ENCODE results near the gene RAB3A.
A peak's percentile ranks its signal among the peaks of the same experiment; 100 is the strongest.

RAB3A gene

DNA sequence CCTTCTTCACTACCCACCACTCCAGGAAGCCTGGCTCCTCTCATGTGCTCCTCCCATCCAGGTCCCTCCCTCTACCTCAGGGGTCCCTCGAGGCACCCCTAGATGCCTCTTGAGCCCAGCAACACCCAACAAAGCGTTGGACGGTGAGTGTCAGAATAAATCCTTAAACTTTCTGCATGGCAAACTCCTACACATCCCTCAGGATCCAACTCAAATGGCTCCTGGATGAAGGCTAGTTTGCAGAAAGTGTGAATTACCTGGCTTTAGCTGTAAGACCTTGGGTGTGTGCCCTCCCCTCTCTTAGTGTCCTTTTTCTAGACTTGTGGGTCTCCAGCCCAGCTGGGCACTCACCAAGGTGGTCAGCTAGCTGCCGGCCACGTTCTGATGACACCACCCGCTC lies 5.5 kb downstream of the RAB3A start:
- Histone ChIP-seq H4K5ac (ENCODE audit: low read length) (no peak overlapping the region), H3K9ac (ENCODE audit: low read length) (no peak overlapping the region), H2BK5ac (ENCODE audit: low read length) (no peak overlapping the region), H3K23ac (ENCODE audit: low read length) (no peak overlapping the region), H3K4me3 (ENCODE audit: low read length) (no peak overlapping the region), H3K79me2 (ENCODE audit: control insufficient read depth, insufficient read depth, low read length) (peaks cover 2% of the 10 kb centered on the region), H3K27ac (ENCODE audit: low read depth, low read length) (no peak overlapping the region), H3K4me2 (ENCODE audit: low read length) (no peak overlapping the region), H2BK15ac (replicated peaks; ENCODE audit: low read depth) (no peak overlapping the region), H3K4me1 (ENCODE audit: control insufficient read depth, low read depth, low read length) (peaks cover 8% of the 10 kb centered on the region), H2AK5ac (ENCODE audit: low read length) (no peak overlapping the region), H3K79me1 (ENCODE audit: low read length) (peaks cover 7% of the 10 kb centered on the region), H4K8ac (ENCODE audit: low read depth, low read length) (no peak overlapping the region), H3K4ac (ENCODE audit: low read depth, low read length) (no peak overlapping the region), H3K56ac (ENCODE audit: low read length) (no peak overlapping the region), H3K36me3 (ENCODE audit: control insufficient read depth, insufficient read depth, low read length) (peaks cover 4% of the 10 kb centered on the region), H3K18ac (ENCODE audit: low read length) (no peak overlapping the region), H3K27me3 (ENCODE audit: insufficient read depth, low read length, poor library complexity) (no peaks in the 10 kb centered on the region), H2BK120ac (ENCODE audit: low read depth, low read length) (no peak overlapping the region)
- no peak for DNase-seq
- WGBS (ENCODE audit: extremely low coverage, insufficient coverage, low lambda C conversion rate) = no CpG with 5 or more reads among the region's 6 CpGs

DNA sequence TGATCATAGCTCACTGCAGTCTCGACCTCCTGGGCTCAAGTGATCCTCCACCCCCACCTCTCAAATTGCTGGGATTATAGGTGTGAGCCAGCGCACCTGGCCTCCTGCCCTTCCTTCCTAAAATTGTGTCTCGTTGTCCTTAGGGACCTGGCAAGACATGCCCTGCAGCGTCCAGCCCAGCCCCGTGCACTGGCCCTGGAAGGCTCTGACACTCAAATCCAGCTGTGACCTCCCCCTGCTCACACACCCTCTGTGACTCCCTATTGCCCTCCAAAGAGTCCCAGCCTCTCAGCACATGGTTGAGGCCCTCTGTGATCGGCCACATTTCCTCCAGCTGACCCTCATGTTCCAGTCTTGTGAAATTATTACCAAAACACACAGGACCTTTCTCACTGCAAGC lies 5.9 kb downstream of the RAB3A start:
- H3K4me3 ChIP-seq (ENCODE audit: low read length) = no peak overlapping the region
- no peak overlapping the region for H3K4ac ChIP-seq (ENCODE audit: low read depth, low read length)
- H2AK5ac ChIP-seq (ENCODE audit: low read length) = no peak overlapping the region
- H3K18ac ChIP-seq (ENCODE audit: low read length) = no peak overlapping the region
- no peak overlapping the region for H2BK15ac ChIP-seq (replicated peaks; ENCODE audit: low read depth)
- H4K5ac ChIP-seq (ENCODE audit: low read length) = no peak overlapping the region
- H3K4me1 ChIP-seq (ENCODE audit: control insufficient read depth, low read depth, low read length) = peaks cover 5% of the 10 kb centered on the region
- H3K79me2 ChIP-seq (ENCODE audit: control insufficient read depth, insufficient read depth, low read length) = peaks cover 2% of the 10 kb centered on the region
- no peak overlapping the region for H4K8ac ChIP-seq (ENCODE audit: low read depth, low read length)
- no CpG with 5 or more reads among the region's 6 CpGs for WGBS (ENCODE audit: extremely low coverage, insufficient coverage, low lambda C conversion rate)
- H3K56ac ChIP-seq (ENCODE audit: low read length) = no peak overlapping the region
- H3K79me1 ChIP-seq (ENCODE audit: low read length) = peaks cover 7% of the 10 kb centered on the region
- H3K36me3 ChIP-seq (ENCODE audit: control insufficient read depth, insufficient read depth, low read length) = peaks cover 4% of the 10 kb centered on the region
- no peak overlapping the region for H3K27ac ChIP-seq (ENCODE audit: low read depth, low read length)
- no peak overlapping the region for H3K9ac ChIP-seq (ENCODE audit: low read length)
- no peak overlapping the region for H2BK5ac ChIP-seq (ENCODE audit: low read length)
- no peaks in the 10 kb centered on the region for H3K27me3 ChIP-seq (ENCODE audit: insufficient read depth, low read length, poor library complexity)
- no peak overlapping the region for H3K23ac ChIP-seq (ENCODE audit: low read length)
- no peak overlapping the region for H3K4me2 ChIP-seq (ENCODE audit: low read length)
- no peak for DNase-seq
- no peak overlapping the region for H2BK120ac ChIP-seq (ENCODE audit: low read depth, low read length)

DNA sequence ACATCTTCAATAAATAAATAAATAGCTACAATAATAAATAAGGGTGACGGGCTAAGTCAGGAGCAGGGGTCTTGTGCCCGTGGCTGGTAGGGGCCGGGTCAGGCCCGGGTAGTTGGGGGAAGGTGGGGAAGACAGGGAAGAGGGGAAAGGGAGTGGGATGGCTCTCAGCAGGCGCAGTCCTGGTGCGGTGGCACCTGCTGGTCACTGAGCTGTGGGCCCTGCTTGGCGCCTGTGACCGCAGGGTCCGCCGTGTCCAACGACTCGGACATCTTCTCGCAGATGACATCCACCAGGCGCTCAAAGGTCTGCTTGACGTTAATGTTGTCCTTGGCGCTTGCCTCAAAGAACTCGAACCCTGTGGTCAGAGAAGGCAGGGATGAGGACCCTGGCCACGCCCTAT lies 6.5 kb downstream of the RAB3A start:
- H3K79me1 ChIP-seq (ENCODE audit: low read length) = peaks cover 7% of the 10 kb centered on the region
- no peaks in the 10 kb centered on the region for H3K27me3 ChIP-seq (ENCODE audit: insufficient read depth, low read length, poor library complexity)
- H3K4me3 ChIP-seq (ENCODE audit: low read length) = no peak overlapping the region
- no peak overlapping the region for H3K56ac ChIP-seq (ENCODE audit: low read length)
- H3K4me1 ChIP-seq (ENCODE audit: control insufficient read depth, low read depth, low read length) = peaks cover 5% of the 10 kb centered on the region
- peaks cover 4% of the 10 kb centered on the region for H3K36me3 ChIP-seq (ENCODE audit: control insufficient read depth, insufficient read depth, low read length)
- H3K18ac ChIP-seq (ENCODE audit: low read length) = no peak overlapping the region
- no peak overlapping the region for H2BK5ac ChIP-seq (ENCODE audit: low read length)
- H4K8ac ChIP-seq (ENCODE audit: low read depth, low read length) = no peak overlapping the region
- no peak overlapping the region for H2BK120ac ChIP-seq (ENCODE audit: low read depth, low read length)
- WGBS (ENCODE audit: extremely low coverage, insufficient coverage, low lambda C conversion rate) = no CpG with 5 or more reads among the region's 18 CpGs
- H3K27ac ChIP-seq (ENCODE audit: low read depth, low read length) = no peak overlapping the region
- H3K4ac ChIP-seq (ENCODE audit: low read depth, low read length) = no peak overlapping the region
- no peak overlapping the region for H3K23ac ChIP-seq (ENCODE audit: low read length)
- peaks cover 2% of the 10 kb centered on the region for H3K79me2 ChIP-seq (ENCODE audit: control insufficient read depth, insufficient read depth, low read length)
- no peak overlapping the region for H4K5ac ChIP-seq (ENCODE audit: low read length)
- no peak overlapping the region for H2BK15ac ChIP-seq (replicated peaks; ENCODE audit: low read depth)
- H3K9ac ChIP-seq (ENCODE audit: low read length) = no peak overlapping the region
- no peak overlapping the region for H2AK5ac ChIP-seq (ENCODE audit: low read length)
- DNase-seq = no peak
- no peak overlapping the region for H3K4me2 ChIP-seq (ENCODE audit: low read length)

DNA sequence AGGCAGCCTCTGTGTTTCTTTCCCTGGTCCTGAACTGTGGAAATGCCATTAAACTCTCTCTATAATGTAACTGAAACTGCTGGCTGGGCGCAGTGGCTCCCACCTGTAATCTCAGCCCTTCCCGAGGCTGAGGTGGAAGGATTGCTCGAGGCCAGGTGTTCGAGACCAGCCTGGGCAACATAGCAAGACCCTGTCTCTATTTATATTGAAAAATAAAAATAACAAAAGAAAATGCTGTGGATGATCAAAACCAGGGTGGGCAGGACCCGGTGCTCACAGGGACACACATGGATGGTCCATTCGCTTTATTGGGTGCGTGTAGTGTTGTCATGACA lies 7.4 kb downstream of the RAB3A start:
- no CpG with 5 or more reads among the region's 7 CpGs for WGBS (ENCODE audit: extremely low coverage, insufficient coverage, low lambda C conversion rate)
- no peaks in the 10 kb centered on the region for H3K27me3 ChIP-seq (ENCODE audit: insufficient read depth, low read length, poor library complexity)
- peaks cover 2% of the 10 kb centered on the region for H3K79me2 ChIP-seq (ENCODE audit: control insufficient read depth, insufficient read depth, low read length)
- no peak overlapping the region for H4K5ac ChIP-seq (ENCODE audit: low read length)
- H3K4ac ChIP-seq (ENCODE audit: low read depth, low read length) = no peak overlapping the region
- no peak overlapping the region for H3K56ac ChIP-seq (ENCODE audit: low read length)
- H3K4me1 ChIP-seq (ENCODE audit: control insufficient read depth, low read depth, low read length) = peaks cover 5% of the 10 kb centered on the region
- H3K18ac ChIP-seq (ENCODE audit: low read length) = no peak overlapping the region
- no peak overlapping the region for H3K9ac ChIP-seq (ENCODE audit: low read length)
- no peak overlapping the region for H2BK15ac ChIP-seq (replicated peaks; ENCODE audit: low read depth)
- H2BK120ac ChIP-seq (ENCODE audit: low read depth, low read length) = no peak overlapping the region
- H3K4me2 ChIP-seq (ENCODE audit: low read length) = no peak overlapping the region
- peaks cover 7% of the 10 kb centered on the region for H3K79me1 ChIP-seq (ENCODE audit: low read length)
- no peak overlapping the region for H3K23ac ChIP-seq (ENCODE audit: low read length)
- no peak overlapping the region for H3K27ac ChIP-seq (ENCODE audit: low read depth, low read length)
- no peak for DNase-seq
- H3K4me3 ChIP-seq (ENCODE audit: low read length) = no peak overlapping the region
- H2BK5ac ChIP-seq (ENCODE audit: low read length) = no peak overlapping the region
- H4K8ac ChIP-seq (ENCODE audit: low read depth, low read length) = no peak overlapping the region
- no peak overlapping the region for H2AK5ac ChIP-seq (ENCODE audit: low read length)
- peaks cover 4% of the 10 kb centered on the region for H3K36me3 ChIP-seq (ENCODE audit: control insufficient read depth, insufficient read depth, low read length)

DNA sequence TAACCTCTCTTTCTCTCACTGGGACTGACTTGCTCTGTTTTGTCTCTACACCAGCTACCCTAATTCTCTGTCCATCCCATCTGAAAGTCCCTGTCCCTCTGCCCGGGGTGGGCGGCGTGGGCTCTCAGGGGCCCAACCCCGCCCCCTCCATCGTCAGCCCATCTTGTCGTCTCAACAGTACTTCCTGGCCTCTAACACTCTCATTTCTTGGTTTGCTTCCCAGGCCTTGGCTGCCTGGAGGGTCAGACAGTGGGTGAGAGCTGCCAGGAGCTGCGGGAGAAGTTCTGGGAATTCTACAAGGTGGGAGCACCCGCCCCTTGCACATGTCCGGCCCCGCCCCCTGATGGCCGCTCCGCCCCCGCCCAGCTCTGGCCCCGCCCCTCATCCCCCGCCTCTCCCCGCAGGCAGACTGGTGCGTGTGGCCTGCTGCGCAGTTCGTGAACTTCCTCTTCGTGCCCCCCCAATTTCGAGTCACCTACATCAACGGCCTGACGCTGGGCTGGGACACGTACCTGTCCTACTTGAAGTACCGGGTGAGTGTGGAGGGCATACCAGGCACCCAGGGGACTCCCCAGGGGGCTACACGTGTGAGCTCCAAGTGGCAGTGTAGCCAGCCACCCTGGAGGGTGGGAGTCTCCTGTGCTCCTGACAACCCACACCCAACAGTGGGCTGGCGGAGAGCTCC lies 9.1 kb downstream of the RAB3A start:
- DNase-seq = peak; percentile 61
- H3K4me3 ChIP-seq (ENCODE audit: low read length) = no peak overlapping the region

DNA sequence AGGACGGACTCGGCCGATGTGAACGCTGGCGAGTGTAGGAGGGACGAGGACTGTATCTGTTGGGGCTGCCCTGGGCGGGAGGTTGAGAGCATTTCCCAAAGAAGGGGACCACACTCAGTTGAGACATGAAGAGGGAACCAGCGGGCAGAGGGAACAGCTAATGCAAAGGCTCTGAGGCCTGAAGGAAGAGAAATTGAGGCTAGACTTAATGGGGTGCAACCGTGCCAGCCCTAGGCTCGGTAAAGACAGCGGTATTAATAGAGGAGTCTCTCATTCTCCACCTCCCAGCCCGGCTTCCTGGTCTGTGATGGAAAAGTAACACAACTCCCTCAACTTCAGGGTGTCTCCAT lies 9.7 kb downstream of the RAB3A start:
- WGBS (ENCODE audit: extremely low coverage, insufficient coverage, low lambda C conversion rate) = no CpG with 5 or more reads among the region's 12 CpGs
- Histone ChIP-seq H3K36me3 (ENCODE audit: control insufficient read depth, insufficient read depth, low read length) (peaks cover 4% of the 10 kb centered on the region), H2AK5ac (ENCODE audit: low read length) (no peak overlapping the region), H3K9ac (ENCODE audit: low read length) (peak overlapping the region; percentile 88), H2BK5ac (ENCODE audit: low read length) (no peak overlapping the region), H3K27ac (ENCODE audit: low read depth, low read length) (no peak overlapping the region), H3K4ac (ENCODE audit: low read depth, low read length) (no peak overlapping the region), H3K27me3 (ENCODE audit: insufficient read depth, low read length, poor library complexity) (no peaks in the 10 kb centered on the region), H3K79me2 (ENCODE audit: control insufficient read depth, insufficient read depth, low read length) (peaks cover 2% of the 10 kb centered on the region), H3K56ac (ENCODE audit: low read length) (peak overlapping the region; percentile 89), H3K23ac (ENCODE audit: low read length) (no peak overlapping the region), H3K79me1 (ENCODE audit: low read length) (peaks cover 7% of the 10 kb centered on the region), H3K4me3 (ENCODE audit: low read length) (no peak overlapping the region), H4K5ac (ENCODE audit: low read length) (no peak overlapping the region), H3K4me1 (ENCODE audit: control insufficient read depth, low read depth, low read length) (peaks cover 5% of the 10 kb centered on the region), H2BK120ac (ENCODE audit: low read depth, low read length) (no peak overlapping the region), H3K4me2 (ENCODE audit: low read length) (peak overlapping the region; percentile 90), H3K18ac (ENCODE audit: low read length) (no peak overlapping the region), H4K8ac (ENCODE audit: low read depth, low read length) (no peak overlapping the region), H2BK15ac (replicated peaks; ENCODE audit: low read depth) (no peak overlapping the region)
- DNase-seq = no peak

More for the DNA sequence above, 9.1 kb downstream of the RAB3A start:
- Histone ChIP-seq H4K8ac (ENCODE audit: low read depth, low read length) (no peak overlapping the region), H3K36me3 (ENCODE audit: control insufficient read depth, insufficient read depth, low read length) (peaks cover 4% of the 10 kb centered on the region), H4K5ac (ENCODE audit: low read length) (no peak overlapping the region), H3K27ac (ENCODE audit: low read depth, low read length) (no peak overlapping the region), H2BK5ac (ENCODE audit: low read length) (no peak overlapping the region), H2BK120ac (ENCODE audit: low read depth, low read length) (no peak overlapping the region), H2BK15ac (replicated peaks; ENCODE audit: low read depth) (no peak overlapping the region), H3K79me1 (ENCODE audit: low read length) (peaks cover 7% of the 10 kb centered on the region), H2AK5ac (ENCODE audit: low read length) (no peak overlapping the region), H3K4me2 (ENCODE audit: low read length) (peak overlapping the region; percentile 90), H3K9ac (ENCODE audit: low read length) (peak overlapping the region; percentile 29), H3K79me2 (ENCODE audit: control insufficient read depth, insufficient read depth, low read length) (peaks cover 2% of the 10 kb centered on the region), H3K4me1 (ENCODE audit: control insufficient read depth, low read depth, low read length) (peaks cover 5% of the 10 kb centered on the region), H3K27me3 (ENCODE audit: insufficient read depth, low read length, poor library complexity) (no peaks in the 10 kb centered on the region), H3K4ac (ENCODE audit: low read depth, low read length) (no peak overlapping the region), H3K18ac (ENCODE audit: low read length) (no peak overlapping the region), H3K23ac (ENCODE audit: low read length) (no peak overlapping the region), H3K56ac (ENCODE audit: low read length) (peak overlapping the region; percentile 64)
- WGBS (ENCODE audit: extremely low coverage, insufficient coverage, low lambda C conversion rate) = no CpG with 5 or more reads among the region's 27 CpGs
